GM12801 (cell line): ENCODE data around the gene EFCC1.

Experiments used
- TF ChIP-seq, protein P1 (sequence below): IDR thresholded peaks from one replicate; pipeline ENCODE4 v1.5.1; 2011; ENCODE audit warnings: control low read depth; ENCODE audit not compliant: insufficient read length; ENCODE audit errors: extremely low read depth

Gene EFCC1

DNA sequence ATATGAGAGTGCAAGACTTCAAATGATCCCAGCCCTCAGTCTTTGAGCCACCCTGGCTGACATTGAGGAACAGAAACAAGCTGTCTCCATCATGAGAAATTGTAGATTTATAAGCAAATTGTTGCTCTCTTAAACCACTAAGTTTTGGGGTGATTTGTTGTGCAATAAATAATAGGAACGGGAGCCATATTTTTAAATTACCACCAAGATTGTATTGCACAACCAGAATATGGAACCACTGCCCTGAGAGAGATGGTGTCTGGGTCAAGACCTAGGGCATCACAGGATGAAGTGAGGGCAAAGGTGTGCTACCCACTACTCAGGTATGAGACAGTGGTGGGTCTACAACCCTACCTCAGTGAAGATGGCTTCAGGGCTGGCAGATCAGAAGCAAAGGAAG, 4.9 kb upstream of the EFCC1 start:
- TF ChIP-seq, protein P1, sequence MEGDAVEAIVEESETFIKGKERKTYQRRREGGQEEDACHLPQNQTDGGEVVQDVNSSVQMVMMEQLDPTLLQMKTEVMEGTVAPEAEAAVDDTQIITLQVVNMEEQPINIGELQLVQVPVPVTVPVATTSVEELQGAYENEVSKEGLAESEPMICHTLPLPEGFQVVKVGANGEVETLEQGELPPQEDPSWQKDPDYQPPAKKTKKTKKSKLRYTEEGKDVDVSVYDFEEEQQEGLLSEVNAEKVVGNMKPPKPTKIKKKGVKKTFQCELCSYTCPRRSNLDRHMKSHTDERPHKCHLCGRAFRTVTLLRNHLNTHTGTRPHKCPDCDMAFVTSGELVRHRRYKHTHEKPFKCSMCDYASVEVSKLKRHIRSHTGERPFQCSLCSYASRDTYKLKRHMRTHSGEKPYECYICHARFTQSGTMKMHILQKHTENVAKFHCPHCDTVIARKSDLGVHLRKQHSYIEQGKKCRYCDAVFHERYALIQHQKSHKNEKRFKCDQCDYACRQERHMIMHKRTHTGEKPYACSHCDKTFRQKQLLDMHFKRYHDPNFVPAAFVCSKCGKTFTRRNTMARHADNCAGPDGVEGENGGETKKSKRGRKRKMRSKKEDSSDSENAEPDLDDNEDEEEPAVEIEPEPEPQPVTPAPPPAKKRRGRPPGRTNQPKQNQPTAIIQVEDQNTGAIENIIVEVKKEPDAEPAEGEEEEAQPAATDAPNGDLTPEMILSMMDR, result no peak

DNA sequence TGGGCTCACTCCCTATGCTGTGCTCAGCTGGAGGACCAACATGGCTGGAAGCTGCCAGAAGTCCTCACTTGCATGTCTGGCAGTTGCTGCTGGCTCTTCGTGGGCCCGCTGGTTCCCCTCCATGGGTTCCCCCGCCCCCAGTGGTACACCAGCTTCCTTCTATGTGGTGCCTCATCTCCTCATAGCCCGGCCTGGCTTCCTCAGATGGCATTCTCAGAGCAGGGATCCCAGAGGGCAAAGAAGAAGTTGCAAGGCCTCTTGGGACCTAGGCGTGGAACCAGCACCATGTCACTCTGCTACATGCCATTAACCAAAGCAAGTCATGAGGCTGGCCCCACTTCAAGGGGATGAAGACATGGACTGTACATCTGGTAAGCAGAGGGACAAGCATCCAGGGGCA, 4.4 kb upstream of the EFCC1 start:
- TF ChIP-seq, protein P1, result no peak

DNA sequence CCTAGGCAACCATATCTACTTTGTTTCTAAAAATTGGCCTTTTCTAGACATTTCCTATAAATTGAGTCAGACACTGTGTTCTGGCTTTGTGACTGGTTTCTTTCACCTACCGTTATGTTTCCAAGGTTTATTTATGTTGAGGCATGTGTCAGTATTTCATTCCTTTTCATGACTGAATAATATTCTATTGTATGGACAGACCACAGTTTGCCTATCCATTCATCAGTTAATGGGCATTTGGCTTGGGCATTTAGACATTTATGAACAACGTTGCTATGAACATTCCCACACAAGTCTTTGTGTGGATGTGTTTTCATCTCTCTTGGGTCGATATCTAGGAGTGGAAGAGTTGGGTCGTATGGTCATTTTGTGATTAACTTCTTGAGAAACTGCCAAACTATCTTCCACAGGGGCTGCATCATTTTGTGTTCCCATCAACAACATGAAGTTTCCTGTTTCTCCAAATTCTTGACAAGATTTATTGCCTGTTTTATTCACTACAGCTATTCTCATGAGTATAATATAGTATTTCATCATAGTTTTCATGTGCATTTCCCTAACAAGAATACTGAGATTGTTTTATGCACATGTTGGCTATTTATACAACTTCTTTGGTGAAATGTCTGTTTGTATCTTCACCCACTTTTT, 3.5 kb upstream of the EFCC1 start:
- TF ChIP-seq, protein P1, result no peak

DNA sequence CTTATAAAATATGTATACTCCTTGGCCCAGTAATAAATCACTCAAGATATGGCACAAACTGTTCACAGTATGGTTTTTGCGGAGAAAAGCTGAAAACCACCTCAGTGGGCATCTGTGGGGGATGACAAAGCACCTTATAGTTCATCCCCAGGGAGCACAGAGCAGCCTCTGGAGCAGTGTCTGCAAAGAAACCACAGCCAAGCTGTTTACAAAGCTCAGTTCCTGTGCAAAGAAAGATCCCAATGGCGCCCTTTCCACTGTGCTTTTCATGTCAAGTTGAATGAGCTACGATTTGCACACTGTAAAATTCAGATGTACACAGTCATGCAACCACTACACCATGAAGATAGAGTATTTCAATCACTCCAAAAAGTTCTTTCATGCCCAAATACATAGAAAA, 2.5 kb upstream of the EFCC1 start:
- TF ChIP-seq, protein P1, result no peak

DNA sequence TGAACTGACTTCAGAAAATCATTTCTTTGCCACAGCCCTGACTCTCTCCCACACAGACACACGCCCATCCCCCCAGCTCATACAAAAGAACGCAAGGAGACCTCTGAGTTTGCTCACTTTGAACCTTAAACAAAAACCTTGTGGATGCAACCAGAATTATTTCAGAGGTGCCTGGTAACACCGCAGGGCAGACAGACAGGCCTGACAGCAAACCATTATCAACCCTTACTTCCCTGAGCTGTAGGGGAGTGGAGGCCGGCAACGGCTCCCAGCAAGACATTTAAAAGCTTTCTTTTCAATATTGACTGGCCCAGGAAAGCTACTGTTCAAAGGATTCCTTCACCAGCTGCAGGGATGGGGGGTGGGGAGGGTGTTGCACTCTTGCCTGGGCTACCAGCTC, 2.0 kb upstream of the EFCC1 start:
- TF ChIP-seq, protein P1, result no peak

DNA sequence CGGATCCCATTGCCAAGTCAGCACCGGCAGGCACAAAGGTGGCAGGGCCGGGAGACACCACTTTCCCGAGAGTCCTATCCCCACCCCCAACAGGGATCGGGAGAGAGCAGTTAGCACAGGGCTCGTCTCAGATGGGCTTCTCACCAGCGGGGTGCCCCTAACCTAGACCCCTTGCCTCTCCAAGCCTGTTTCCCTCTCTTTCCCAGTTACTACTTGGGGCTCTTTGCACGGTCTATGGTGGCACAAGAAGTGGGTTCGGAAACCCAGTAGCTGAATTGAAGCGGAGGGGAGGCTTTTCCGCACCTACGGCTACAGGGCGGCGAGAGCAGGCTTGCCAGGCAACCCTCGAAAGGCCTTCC, 383 bp upstream of the EFCC1 start:
- TF ChIP-seq, protein P1, result no peak

DNA sequence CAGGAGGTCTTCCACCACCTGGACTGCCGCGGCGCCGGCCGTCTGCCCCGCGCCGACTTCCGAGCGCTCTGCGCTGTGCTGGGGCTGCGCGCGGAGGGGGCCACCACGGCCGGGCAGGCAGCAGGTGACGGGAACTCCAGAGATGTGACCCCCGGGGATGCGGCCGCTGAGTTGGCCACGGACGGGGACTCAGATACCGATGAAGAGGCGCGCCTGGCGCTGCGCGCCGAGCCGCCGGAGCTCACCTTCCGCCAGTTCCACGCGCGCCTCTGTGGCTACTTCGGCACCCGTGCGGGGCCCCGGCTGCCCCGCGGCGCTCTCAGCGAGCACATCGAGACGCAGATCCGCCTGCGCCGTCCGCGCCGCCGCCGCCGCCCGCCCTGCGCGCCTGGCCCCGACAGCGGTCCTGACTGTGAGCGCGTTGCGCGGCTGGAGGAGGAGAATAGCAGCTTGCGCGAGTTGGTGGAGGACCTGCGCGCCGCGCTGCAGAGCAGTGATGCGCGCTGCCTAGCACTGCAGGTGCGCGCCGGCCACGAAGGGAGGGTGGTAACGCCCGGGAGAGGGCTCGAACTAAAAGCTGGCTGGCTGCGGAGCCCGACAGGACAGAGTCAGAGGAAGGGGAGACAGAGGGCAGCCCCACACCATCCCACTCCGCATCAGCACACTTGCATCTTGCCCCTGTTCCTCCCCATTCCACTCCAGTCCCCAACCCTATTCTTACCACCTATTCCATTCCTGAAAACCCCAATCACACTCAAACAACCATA, 885 bp downstream of the EFCC1 start:
- TF ChIP-seq, protein P1, result no peak
